ENCODE results near the gene EIF3I. TPM values are rescaled to one million over a fixed set of nuclear protein-coding genes. Genes with fewer than 3 reads are reported as not detected.

EIF3I gene
- total RNA-seq, 2 experiments from 2014 or later = 182 to 207 TPM

DNA sequence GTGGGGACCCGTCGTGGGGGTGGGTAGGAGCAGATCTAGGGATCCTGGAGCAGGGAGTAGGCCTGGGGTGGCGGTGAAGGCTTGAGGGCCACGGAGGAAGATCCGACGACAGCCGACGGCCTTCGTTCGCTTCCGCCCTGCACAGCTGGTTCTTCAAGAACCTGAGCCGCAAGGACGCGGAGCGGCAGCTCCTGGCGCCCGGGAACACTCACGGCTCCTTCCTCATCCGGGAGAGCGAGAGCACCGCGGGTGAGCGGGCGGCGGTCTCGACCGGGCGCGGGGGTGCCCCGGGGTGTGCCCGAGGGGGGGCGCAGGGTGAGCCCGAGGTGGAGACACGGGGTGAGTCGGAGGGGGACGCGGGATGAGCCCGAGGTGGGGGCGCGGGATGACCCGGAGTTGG lies 53.2 kb downstream of the EIF3I start:
- intact Hi-C loops (cut with micrococcal nuclease; ENCODE audit: unreplicated experiment) = no loop called here

DNA sequence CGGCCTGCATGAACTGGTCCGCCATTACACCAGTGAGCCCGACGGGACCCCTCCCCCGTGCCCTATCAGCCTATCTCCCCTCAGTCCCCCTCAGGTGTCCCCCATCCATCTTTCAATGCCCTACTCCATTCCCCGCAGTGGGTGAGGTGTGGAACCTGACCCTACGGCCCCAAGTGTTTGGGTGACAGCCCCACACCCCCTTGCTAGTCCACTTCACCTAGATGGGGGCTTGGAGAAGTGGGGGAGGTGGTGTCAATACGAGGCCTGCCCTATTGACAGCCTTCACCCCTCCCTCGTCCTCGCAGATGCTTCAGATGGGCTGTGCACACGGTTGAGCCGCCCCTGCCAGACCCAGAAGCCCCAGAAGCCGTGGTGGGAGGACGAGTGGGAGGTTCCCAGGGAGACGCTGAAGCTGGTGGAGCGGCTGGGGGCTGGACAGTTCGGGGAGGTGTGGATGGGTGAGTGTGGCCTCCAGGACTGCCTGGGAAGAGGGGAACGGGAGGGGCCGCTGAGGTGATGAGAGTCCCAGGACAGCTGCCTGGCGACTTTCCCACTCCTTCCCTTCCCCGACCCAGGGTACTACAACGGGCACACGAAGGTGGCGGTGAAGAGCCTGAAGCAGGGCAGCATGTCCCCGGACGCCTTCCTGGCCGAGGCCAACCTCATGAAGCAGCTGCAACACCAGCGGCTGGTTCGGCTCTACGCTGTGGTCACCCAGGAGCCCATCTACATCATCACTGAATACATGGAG lies 54.0 kb downstream of the EIF3I start:
- Histone ChIP-seq H4K20me1 (ENCODE audit: insufficient read depth, low read length) (no peaks in the 10 kb centered on the region), H3K4me2 (ENCODE audit: low read length) (no peak overlapping the region), H3K4me1 (ENCODE audit: insufficient read depth, low read length, poor library complexity, severe bottlenecking) (peaks cover 40% of the 10 kb centered on the region), H3K9me2 (ENCODE audit: insufficient read depth, low read length) (no peaks in the 10 kb centered on the region), H3K79me2 (ENCODE audit: insufficient read depth, low read depth, low read length) (peaks cover 26% of the 10 kb centered on the region; the same call in 1 of the 2 replicates), H3K27ac (ENCODE audit: low read depth, low read length, poor library complexity, severe bottlenecking) (no peak overlapping the region), H3K4me3 (ENCODE audit: low read depth, low read length, poor library complexity, severe bottlenecking) (no peak overlapping the region), H3K9me3 (ENCODE audit: low read length) (no peaks in the 10 kb centered on the region), H3K36me3 (ENCODE audit: insufficient read depth, low read length) (peaks cover 69% of the 10 kb centered on the region), H2AFZ (ENCODE audit: low read length) (no peak overlapping the region)
- POLR2A ChIA-PET = no interaction called here
- no TSS peak for BruUV-seq (replicated peaks)
- intact Hi-C loops (cut with micrococcal nuclease; ENCODE audit: unreplicated experiment) = no loop called here
- no peak for DNase-seq (ENCODE audit: low spot score)
- no peak for TF ChIP-seq EZH2phosphoT487 (IDR thresholded peaks at IDR 0.05; ENCODE audit: borderline replicate concordance, low read depth, low read length)
- TF ChIP-seq, protein P1, sequence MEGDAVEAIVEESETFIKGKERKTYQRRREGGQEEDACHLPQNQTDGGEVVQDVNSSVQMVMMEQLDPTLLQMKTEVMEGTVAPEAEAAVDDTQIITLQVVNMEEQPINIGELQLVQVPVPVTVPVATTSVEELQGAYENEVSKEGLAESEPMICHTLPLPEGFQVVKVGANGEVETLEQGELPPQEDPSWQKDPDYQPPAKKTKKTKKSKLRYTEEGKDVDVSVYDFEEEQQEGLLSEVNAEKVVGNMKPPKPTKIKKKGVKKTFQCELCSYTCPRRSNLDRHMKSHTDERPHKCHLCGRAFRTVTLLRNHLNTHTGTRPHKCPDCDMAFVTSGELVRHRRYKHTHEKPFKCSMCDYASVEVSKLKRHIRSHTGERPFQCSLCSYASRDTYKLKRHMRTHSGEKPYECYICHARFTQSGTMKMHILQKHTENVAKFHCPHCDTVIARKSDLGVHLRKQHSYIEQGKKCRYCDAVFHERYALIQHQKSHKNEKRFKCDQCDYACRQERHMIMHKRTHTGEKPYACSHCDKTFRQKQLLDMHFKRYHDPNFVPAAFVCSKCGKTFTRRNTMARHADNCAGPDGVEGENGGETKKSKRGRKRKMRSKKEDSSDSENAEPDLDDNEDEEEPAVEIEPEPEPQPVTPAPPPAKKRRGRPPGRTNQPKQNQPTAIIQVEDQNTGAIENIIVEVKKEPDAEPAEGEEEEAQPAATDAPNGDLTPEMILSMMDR (conservative IDR thresholded peaks at IDR 0.05; ENCODE audit: low read length) = no peak
- CTCF ChIA-PET (ENCODE audit: unreplicated experiment) = no interaction called here

More for the DNA sequence above, 53.2 kb downstream of the EIF3I start:
- Histone ChIP-seq H4K20me1 (ENCODE audit: insufficient read depth, low read length) (no peaks in the 10 kb centered on the region), H3K4me2 (ENCODE audit: low read length) (peak overlapping the region; percentile 80; the same call in 1 of the 2 replicates), H3K9me3 (ENCODE audit: low read length) (no peaks in the 10 kb centered on the region), H3K4me1 (ENCODE audit: insufficient read depth, low read length, poor library complexity, severe bottlenecking) (peaks cover 45% of the 10 kb centered on the region), H3K27ac (ENCODE audit: low read depth, low read length, poor library complexity, severe bottlenecking) (no peak overlapping the region), H3K79me2 (ENCODE audit: insufficient read depth, low read depth, low read length) (peaks cover 26% of the 10 kb centered on the region; the same call in 1 of the 2 replicates), H2AFZ (ENCODE audit: low read length) (no peak overlapping the region), H3K36me3 (ENCODE audit: insufficient read depth, low read length) (peaks cover 61% of the 10 kb centered on the region), H3K4me3 (ENCODE audit: low read depth, low read length, poor library complexity, severe bottlenecking) (no peak overlapping the region), H3K9me2 (ENCODE audit: insufficient read depth, low read length) (no peaks in the 10 kb centered on the region)
- no peak for TF ChIP-seq EZH2phosphoT487 (IDR thresholded peaks at IDR 0.05; ENCODE audit: borderline replicate concordance, low read depth, low read length)
- TF ChIP-seq, protein P1 (conservative IDR thresholded peaks at IDR 0.05; ENCODE audit: low read length) = no peak
- CTCF ChIA-PET (ENCODE audit: unreplicated experiment) = no interaction called here
- POLR2A ChIA-PET = interaction anchor here (1.0 kb wide), 1 partner anchor 21 kb away, joined by 3 read pairs; no protein-coding TSS in a partner anchor
- DNase-seq (ENCODE audit: low spot score) = no peak
- BruUV-seq (replicated peaks) = no TSS peak

Small RNA genes within 50 kb of the gene (small RNA-seq; reads per million reads assigned to genes)
- not detected for gene RF00017

Other genes starting within 250 kb of the EIF3I start
- 87.7 and 94.7 TPM in 2 replicates for gene KHDRBS1, start 208.5 kb upstream of the EIF3I start, total RNA-seq (2014; rRNA removed; shearing (Covaris generic))
- 200 and 220 TPM in 2 replicates for gene KHDRBS1, start 208.5 kb upstream of the EIF3I start, total RNA-seq (2022)
- gene TMEM39B, start 149.5 kb upstream of the EIF3I start, total RNA-seq (2014; rRNA removed; shearing (Covaris generic)) = 10.0 and 11.3 TPM in 2 replicates
- gene TMEM39B, start 149.5 kb upstream of the EIF3I start, total RNA-seq (2022) = 35.9 and 38.8 TPM in 2 replicates
- gene KPNA6, start 114.4 kb upstream of the EIF3I start, total RNA-seq (2014; rRNA removed; shearing (Covaris generic)) = 16.6 and 19.5 TPM in 2 replicates
- 36.3 and 40.7 TPM in 2 replicates for gene KPNA6, start 114.4 kb upstream of the EIF3I start, total RNA-seq (2022)
- 42.0 and 47.5 TPM in 2 replicates for gene TXLNA, start 42.7 kb upstream of the EIF3I start, total RNA-seq (2014; rRNA removed; shearing (Covaris generic))
- gene TXLNA, start 42.7 kb upstream of the EIF3I start, total RNA-seq (2022) = 46.4 and 47.3 TPM in 2 replicates
- gene CCDC28B, start 21.8 kb upstream of the EIF3I start, total RNA-seq (2014; rRNA removed; shearing (Covaris generic)) = 28.3 and 32.8 TPM in 2 replicates
- gene CCDC28B, start 21.8 kb upstream of the EIF3I start, total RNA-seq (2022) = 53.4 and 54.4 TPM in 2 replicates
- gene IQCC, start 16.7 kb upstream of the EIF3I start, total RNA-seq (2014; rRNA removed; shearing (Covaris generic)) = 12.1 and 14.5 TPM in 2 replicates
- gene IQCC, start 16.7 kb upstream of the EIF3I start, total RNA-seq (2022) = 8.0 and 8.4 TPM in 2 replicates
- 0.06 and 0.15 TPM in 2 replicates for gene DCDC2B, start 13.3 kb upstream of the EIF3I start, total RNA-seq (2014; rRNA removed; shearing (Covaris generic))
- 0.26 and 0.29 TPM in 2 replicates for gene DCDC2B, start 13.3 kb upstream of the EIF3I start, total RNA-seq (2022)
- 14.9 and 17.1 TPM in 2 replicates for gene TMEM234, start 54 bp upstream of the EIF3I start, total RNA-seq (2014; rRNA removed; shearing (Covaris generic))
- 17.5 and 24.5 TPM in 2 replicates for gene TMEM234, start 54 bp upstream of the EIF3I start, total RNA-seq (2022)
- gene FAM167B, start 24.8 kb downstream of the EIF3I start, total RNA-seq (2014; rRNA removed; shearing (Covaris generic)) = 1.1 and 1.6 TPM in 2 replicates
- gene FAM167B, start 24.8 kb downstream of the EIF3I start, total RNA-seq (2022) = 1.8 and 3.1 TPM in 2 replicates
- 217 and 218 TPM in 2 replicates for gene LCK, start 28.9 kb downstream of the EIF3I start, total RNA-seq (2014; rRNA removed; shearing (Covaris generic))
- 135 and 146 TPM in 2 replicates for gene LCK, start 28.9 kb downstream of the EIF3I start, total RNA-seq (2022)
- gene HDAC1, start 69.7 kb downstream of the EIF3I start, total RNA-seq (2014; rRNA removed; shearing (Covaris generic)) = 259 and 270 TPM in 2 replicates
- 254 and 263 TPM in 2 replicates for gene HDAC1, start 69.7 kb downstream of the EIF3I start, total RNA-seq (2022)
- 120 and 130 TPM in 2 replicates for gene MARCKSL1, start 113.8 kb downstream of the EIF3I start, total RNA-seq (2014; rRNA removed; shearing (Covaris generic))
- 246 and 288 TPM in 2 replicates for gene MARCKSL1, start 113.8 kb downstream of the EIF3I start, total RNA-seq (2022)
- gene FAM229A, start 140.1 kb downstream of the EIF3I start, total RNA-seq (2014; rRNA removed; shearing (Covaris generic)) = 3.2 and 5.2 TPM in 2 replicates
- gene FAM229A, start 140.1 kb downstream of the EIF3I start, total RNA-seq (2022) = 13.5 and 16.5 TPM in 2 replicates
- 1.1 and 2.0 TPM in 2 replicates for gene TSSK3, start 140.1 kb downstream of the EIF3I start, total RNA-seq (2014; rRNA removed; shearing (Covaris generic))
- 7.8 and 10.1 TPM in 2 replicates for gene TSSK3, start 140.1 kb downstream of the EIF3I start, total RNA-seq (2022)
- gene BSDC1, start 172.0 kb downstream of the EIF3I start, total RNA-seq (2014; rRNA removed; shearing (Covaris generic)) = 21.8 and 29.6 TPM in 2 replicates
- gene BSDC1, start 172.0 kb downstream of the EIF3I start, total RNA-seq (2022) = 41.8 and 42.5 TPM in 2 replicates
- 0.03 TPM in 1 of 2 replicates, not detected in the other for gene ZBTB8B, start 242.7 kb downstream of the EIF3I start, total RNA-seq (2014; rRNA removed; shearing (Covaris generic))
- not detected in 2 replicates for gene ZBTB8B, start 242.7 kb downstream of the EIF3I start, total RNA-seq (2022)